GM23248 (cell line): Measurements from ENCODE around the gene EHMT1.

Experiments
- EZH2 ChIP-seq: fragments of 200-600 bp; sonication (generic); IDR thresholded peaks from 2 replicates; pipeline ENCODE4 v1.6.1; 2018; ENCODE audit warnings: antibody characterized with exemption, mild to moderate bottlenecking; ENCODE audit not compliant: insufficient read depth, poor library complexity, severe bottlenecking
- EZH2phosphoT487 ChIP-seq: fragments of 200-600 bp; sonication (generic); IDR thresholded peaks from 2 replicates; pipeline ENCODE4 v1.6.1; 2018; ENCODE audit warnings: antibody characterized with exemption, moderate library complexity, mild to moderate bottlenecking, low read depth; ENCODE audit not compliant: insufficient read depth

- TF ChIP-seq EZH2 (no peak), EZH2phosphoT487 (no peak)
Observed at GRCh38 chr9:137697832-137698231, 79.0 kb downstream of the EHMT1 start.
